Measurements from ENCODE around the gene TBC1D14.

TBC1D14 gene

GRCh38 chr4:7063362-7063761, 153.7 kb downstream of the TBC1D14 start:
- Histone ChIP-seq H3K9me3 (no peaks in the 10 kb centered on the region), H3K27me3 (ENCODE audit: low read depth) (no peaks in the 10 kb centered on the region), H3K4me3 (no peak overlapping the region), H3K36me3 (replicated peaks) (peaks cover 74% of the 10 kb centered on the region), H3K4me1 (peaks cover 9% of the 10 kb centered on the region; the same call in 1 of the 2 replicates)
- DNase-seq (ENCODE audit: low spot score in 2 of 2), result no peak
- in situ Hi-C loops (cut with MboI; ENCODE audit: low sequenced_read_pairs), result no loop called here

- no peaks in the 10 kb centered on the region for H3K27me3 ChIP-seq (ENCODE audit: low read depth)
- peaks cover 19% of the 10 kb centered on the region for H3K4me1 ChIP-seq
- peaks cover 47% of the 10 kb centered on the region for H3K36me3 ChIP-seq (replicated peaks)
- H3K9me3 ChIP-seq, result no peaks in the 10 kb centered on the region
- peak overlapping the region; percentile 89 for H3K4me3 ChIP-seq
- in situ Hi-C loops (cut with MboI; ENCODE audit: low sequenced_read_pairs), result no loop called here
- DNase-seq (ENCODE audit: low spot score in 2 of 2), result no peak
These were observed 156.4 kb downstream of the TBC1D14 start for GRCh38 chr4:7066006-7066405.

GRCh38 chr4:7066493-7066892, 156.9 kb downstream of the TBC1D14 start:
- H3K4me3 ChIP-seq, result peak overlapping the region; percentile 89

GRCh38 chr4:7067126-7067451, 157.5 kb downstream of the TBC1D14 start:
- peaks cover 19% of the 10 kb centered on the region for H3K4me1 ChIP-seq
- in situ Hi-C loops (cut with MboI; ENCODE audit: low sequenced_read_pairs), result no loop called here
- no peak for DNase-seq (ENCODE audit: low spot score in 2 of 2)
- H3K9me3 ChIP-seq, result no peaks in the 10 kb centered on the region
- H3K4me3 ChIP-seq, result peak overlapping the region; percentile 89
- peaks cover 37% of the 10 kb centered on the region for H3K36me3 ChIP-seq (replicated peaks)
- no peaks in the 10 kb centered on the region for H3K27me3 ChIP-seq (ENCODE audit: low read depth)

More at GRCh38 chr4:7066493-7066892, 156.9 kb downstream of the TBC1D14 start:
- Histone ChIP-seq H3K9me3 (no peaks in the 10 kb centered on the region), H3K27me3 (ENCODE audit: low read depth) (no peaks in the 10 kb centered on the region), H3K36me3 (replicated peaks) (peaks cover 43% of the 10 kb centered on the region), H3K4me1 (peaks cover 19% of the 10 kb centered on the region)
- in situ Hi-C loops (cut with MboI; ENCODE audit: low sequenced_read_pairs), result no loop called here
- DNase-seq (ENCODE audit: low spot score in 2 of 2), result no peak

- H3K36me3 ChIP-seq (replicated peaks), result peaks cover 33% of the 10 kb centered on the region
- H3K27me3 ChIP-seq (ENCODE audit: low read depth), result no peaks in the 10 kb centered on the region
- in situ Hi-C loops (cut with MboI; ENCODE audit: low sequenced_read_pairs), result no loop called here
- DNase-seq (ENCODE audit: low spot score in 2 of 2), result peak; percentile 97 to 100
- H3K9me3 ChIP-seq, result no peaks in the 10 kb centered on the region
- H3K4me3 ChIP-seq, result peak within 1 kb of the TSS; percentile 89
- peaks cover 19% of the 10 kb centered on the region for H3K4me1 ChIP-seq
These were observed 158.0 kb downstream of the TBC1D14 start, which contains the start of gene GRPEL1 for GRCh38 chr4:7067452-7068278. GRPEL1 (minus strand) TSS chr4:7068064; CDS start chr4:7068032, 32 bp downstream.

GRCh38 chr4:7068279-7068842, 158.7 kb downstream of the TBC1D14 start:
- Histone ChIP-seq H3K9me3 (no peaks in the 10 kb centered on the region), H3K4me3 (peak overlapping the region; percentile 89)

GRCh38 chr4:7068883-7069282, 159.3 kb downstream of the TBC1D14 start:
- H3K27me3 ChIP-seq (ENCODE audit: low read depth), result no peaks in the 10 kb centered on the region
- peaks cover 19% of the 10 kb centered on the region for H3K4me1 ChIP-seq
- peaks cover 21% of the 10 kb centered on the region for H3K36me3 ChIP-seq (replicated peaks)
- no peaks in the 10 kb centered on the region for H3K9me3 ChIP-seq
- DNase-seq (ENCODE audit: low spot score in 2 of 2), result peak in 1 of 2 experiments; percentile 39
- H3K4me3 ChIP-seq, result peak overlapping the region; percentile 89
- in situ Hi-C loops (cut with MboI; ENCODE audit: low sequenced_read_pairs), result no loop called here

More at GRCh38 chr4:7068279-7068842, 158.7 kb downstream of the TBC1D14 start:
- DNase-seq (ENCODE audit: low spot score in 2 of 2), result no peak
- peaks cover 19% of the 10 kb centered on the region for H3K4me1 ChIP-seq
- no peaks in the 10 kb centered on the region for H3K27me3 ChIP-seq (ENCODE audit: low read depth)
- in situ Hi-C loops (cut with MboI; ENCODE audit: low sequenced_read_pairs), result no loop called here
- H3K36me3 ChIP-seq (replicated peaks), result peaks cover 26% of the 10 kb centered on the region

- in situ Hi-C loops (cut with MboI; ENCODE audit: low sequenced_read_pairs), result loop anchor here (5.0 kb wide), 1 partner anchor 349 kb away; no protein-coding TSS in a partner anchor
- DNase-seq (ENCODE audit: low spot score in 2 of 2), result peak; percentile 72 to 88
- Histone ChIP-seq H3K4me3 (no peak overlapping the region), H3K9me3 (no peaks in the 10 kb centered on the region), H3K4me1 (peaks cover 19% of the 10 kb centered on the region), H3K36me3 (replicated peaks) (peaks cover 8% of the 10 kb centered on the region; the same call in 1 of the 2 replicates), H3K27me3 (ENCODE audit: low read depth) (no peaks in the 10 kb centered on the region)
These were observed 161.3 kb downstream of the TBC1D14 start for GRCh38 chr4:7070729-7071511.

- Histone ChIP-seq H3K36me3 (replicated peaks) (no peaks in the 10 kb centered on the region), H3K27me3 (ENCODE audit: low read depth) (no peaks in the 10 kb centered on the region), H3K4me3 (no peak overlapping the region), H3K9me3 (no peaks in the 10 kb centered on the region), H3K4me1 (peaks cover 10% of the 10 kb centered on the region)
- in situ Hi-C loops (cut with MboI; ENCODE audit: low sequenced_read_pairs), result loop anchor here (5.0 kb wide), 1 partner anchor 351 kb away; no protein-coding TSS in a partner anchor
- no peak for DNase-seq (ENCODE audit: low spot score in 2 of 2)
These were observed 163.4 kb downstream of the TBC1D14 start for GRCh38 chr4:7073059-7073458.

GRCh38 chr4:7073526-7074390, 164.1 kb downstream of the TBC1D14 start:
- peaks cover 10% of the 10 kb centered on the region for H3K4me1 ChIP-seq
- no peaks in the 10 kb centered on the region for H3K27me3 ChIP-seq (ENCODE audit: low read depth)

GRCh38 chr4:7074426-7074825, 164.8 kb downstream of the TBC1D14 start:
- H3K4me3 ChIP-seq, result no peak overlapping the region
- H3K27me3 ChIP-seq (ENCODE audit: low read depth), result no peaks in the 10 kb centered on the region
- H3K4me1 ChIP-seq, result peaks cover 5% of the 10 kb centered on the region
- in situ Hi-C loops (cut with MboI; ENCODE audit: low sequenced_read_pairs), result loop anchor here (5.0 kb wide), 1 partner anchor 352 kb away; no protein-coding TSS in a partner anchor
- H3K9me3 ChIP-seq, result no peaks in the 10 kb centered on the region
- no peak for DNase-seq (ENCODE audit: low spot score in 2 of 2)
- H3K36me3 ChIP-seq (replicated peaks), result no peaks in the 10 kb centered on the region

More at GRCh38 chr4:7073526-7074390, 164.1 kb downstream of the TBC1D14 start:
- no peaks in the 10 kb centered on the region for H3K9me3 ChIP-seq
- peak; percentile 46 to 81 for DNase-seq (ENCODE audit: low spot score in 2 of 2)
- H3K4me3 ChIP-seq, result no peak overlapping the region
- no peaks in the 10 kb centered on the region for H3K36me3 ChIP-seq (replicated peaks)
- in situ Hi-C loops (cut with MboI; ENCODE audit: low sequenced_read_pairs), result loop anchor here (5.0 kb wide), 1 partner anchor 351 kb away; no protein-coding TSS in a partner anchor

- H3K4me1 ChIP-seq, result no peaks in the 10 kb centered on the region
- H3K27me3 ChIP-seq (ENCODE audit: low read depth), result no peaks in the 10 kb centered on the region
- no peak for DNase-seq (ENCODE audit: low spot score in 2 of 2)
- no peak overlapping the region for H3K4me3 ChIP-seq
- no peaks in the 10 kb centered on the region for H3K36me3 ChIP-seq (replicated peaks)
- in situ Hi-C loops (cut with MboI; ENCODE audit: low sequenced_read_pairs), result loop anchor here (25.0 kb wide), 1 partner anchor 814 kb away; the partner anchor contains the start of gene WFS1
- H3K9me3 ChIP-seq, result no peaks in the 10 kb centered on the region
These were observed 166.5 kb downstream of the TBC1D14 start for GRCh38 chr4:7075962-7076695.

Measured in HAP-1 (cell line).